ENCODE results near the gene KIZ.
"Not testable (repeated sequence)": the region's sequence is repeated elsewhere in the genome, so short reads cannot be mapped to it uniquely, and the experiment has no call there.

Gene KIZ

GRCh38 chr20:21137078-21137477 lies 11.2 kb downstream of the KIZ start:
- DNase-seq (ENCODE audit: low read depth), result no peak

GRCh38 chr20:21139881-21140566 lies 14.1 kb downstream of the KIZ start:
- DNase-seq (ENCODE audit: low read depth), result no peak

- DNase-seq (ENCODE audit: low read depth), result no peak
Measured at GRCh38 chr20:21141825-21142224, 15.9 kb downstream of the KIZ start.

- no peak for DNase-seq (ENCODE audit: low read depth)
Measured at GRCh38 chr20:21143194-21143890, 17.5 kb downstream of the KIZ start.

GRCh38 chr20:21145424-21145823 lies 19.5 kb downstream of the KIZ start:
- no peak for DNase-seq (ENCODE audit: low read depth)

- no peak for DNase-seq (ENCODE audit: low read depth)
Measured at GRCh38 chr20:21146215-21146614, 20.3 kb downstream of the KIZ start.

GRCh38 chr20:21147593-21147992 lies 21.7 kb downstream of the KIZ start:
- DNase-seq (ENCODE audit: low read depth), result peak; percentile 69

- no peak for DNase-seq (ENCODE audit: low read depth)
Measured at GRCh38 chr20:21149344-21149743, 23.5 kb downstream of the KIZ start.

GRCh38 chr20:21151791-21152190 lies 25.9 kb downstream of the KIZ start:
- no peak for DNase-seq (ENCODE audit: low read depth)

GRCh38 chr20:21154692-21155091 lies 28.8 kb downstream of the KIZ start:
- DNase-seq (ENCODE audit: low read depth), result no peak

- DNase-seq (ENCODE audit: low read depth), result no peak
Measured at GRCh38 chr20:21155268-21155667, 29.4 kb downstream of the KIZ start.

GRCh38 chr20:21156266-21156665 lies 30.4 kb downstream of the KIZ start:
- DNase-seq (ENCODE audit: low read depth), result peak; percentile 87

- DNase-seq (ENCODE audit: low read depth), result no peak
Measured at GRCh38 chr20:21157006-21157405, 31.1 kb downstream of the KIZ start.

- DNase-seq (ENCODE audit: low read depth), result no peak
Measured at GRCh38 chr20:21159658-21160380, 33.9 kb downstream of the KIZ start.

- DNase-seq (ENCODE audit: low read depth), result no peak
Measured at GRCh38 chr20:21161926-21162325, 36.0 kb downstream of the KIZ start.

GRCh38 chr20:21162631-21163030 lies 36.7 kb downstream of the KIZ start:
- DNase-seq (ENCODE audit: low read depth), result no peak

- DNase-seq (ENCODE audit: low read depth), result no peak
Measured at GRCh38 chr20:21166801-21167200, 40.9 kb downstream of the KIZ start.

- DNase-seq (ENCODE audit: low read depth), result no peak
Measured at GRCh38 chr20:21167261-21167660, 41.4 kb downstream of the KIZ start.

GRCh38 chr20:21168061-21168460 lies 42.2 kb downstream of the KIZ start:
- not testable (repeated sequence) for DNase-seq (ENCODE audit: low read depth)

GRCh38 chr20:21172626-21173025 lies 46.7 kb downstream of the KIZ start:
- no peak for DNase-seq (ENCODE audit: low read depth)

- DNase-seq (ENCODE audit: low read depth), result peak; percentile 87
Measured at GRCh38 chr20:21173485-21173884, 47.6 kb downstream of the KIZ start.

- no peak for DNase-seq (ENCODE audit: low read depth)
Measured at GRCh38 chr20:21174516-21175239, 48.8 kb downstream of the KIZ start.
